ENCODE results near the gene NWD2. TPM values are rescaled to one million over a fixed set of nuclear protein-coding genes. Genes with fewer than 3 reads are reported as not detected.

The NWD2 gene
- total RNA-seq, 1 donor from 2014 or later: 0.49 TPM

GRCh38 chr4:37439809-37440474 lies 195.4 kb downstream of the NWD2 start:
- no peaks in the 10 kb centered on the region for H3K27me3 ChIP-seq
- intact Hi-C loops (cut with DNase I): no loop called here
- DNase-seq (ENCODE audit: extremely low spot score in 2 of 2): no peak
- no peak overlapping the region for H3K27ac ChIP-seq
- no peaks in the 10 kb centered on the region for H3K9me3 ChIP-seq
- TF ChIP-seq POLR2A (IDR thresholded peaks at IDR 0.05): no peak
- TF ChIP-seq CTCF (IDR thresholded peaks at IDR 0.05): no peak
- no peak for TF ChIP-seq POLR2AphosphoS5 (IDR thresholded peaks at IDR 0.05; ENCODE audit: insufficient read depth in 1 of 2, low read depth in 1 of 2)
- no peak overlapping the region for H3K4me3 ChIP-seq
- H3K36me3 ChIP-seq: no peaks in the 10 kb centered on the region
- peaks cover 13% of the 10 kb centered on the region for H3K4me1 ChIP-seq

- Histone ChIP-seq H3K27ac (no peak overlapping the region), H3K9me3 (no peaks in the 10 kb centered on the region), H3K4me3 (no peak overlapping the region), H3K27me3 (no peaks in the 10 kb centered on the region), H3K4me1 (peaks cover 13% of the 10 kb centered on the region), H3K36me3 (no peaks in the 10 kb centered on the region)
- TF ChIP-seq POLR2A (IDR thresholded peaks at IDR 0.05) (no peak), POLR2AphosphoS5 (IDR thresholded peaks at IDR 0.05; ENCODE audit: insufficient read depth in 1 of 2, low read depth in 1 of 2) (no peak), CTCF (IDR thresholded peaks at IDR 0.05) (no peak)
- intact Hi-C loops (cut with DNase I): no loop called here
- DNase-seq (ENCODE audit: extremely low spot score in 2 of 2): no peak
Observed at GRCh38 chr4:37440501-37440900, 196.0 kb downstream of the NWD2 start.

- no peaks in the 10 kb centered on the region for H3K9me3 ChIP-seq
- peaks cover 13% of the 10 kb centered on the region for H3K4me1 ChIP-seq
- no peak overlapping the region for H3K4me3 ChIP-seq
- H3K36me3 ChIP-seq: no peaks in the 10 kb centered on the region
- TF ChIP-seq POLR2AphosphoS5 (IDR thresholded peaks at IDR 0.05; ENCODE audit: insufficient read depth in 1 of 2, low read depth in 1 of 2): no peak
- TF ChIP-seq POLR2A (IDR thresholded peaks at IDR 0.05): no peak
- TF ChIP-seq CTCF (IDR thresholded peaks at IDR 0.05): no peak
- H3K27ac ChIP-seq: no peak overlapping the region
- intact Hi-C loops (cut with DNase I): no loop called here
- no peak for DNase-seq (ENCODE audit: extremely low spot score in 2 of 2)
- H3K27me3 ChIP-seq: no peaks in the 10 kb centered on the region
Observed at GRCh38 chr4:37441231-37442061, 196.9 kb downstream of the NWD2 start.

- TF ChIP-seq POLR2A (IDR thresholded peaks at IDR 0.05) (no peak), CTCF (IDR thresholded peaks at IDR 0.05) (no peak), POLR2AphosphoS5 (IDR thresholded peaks at IDR 0.05; ENCODE audit: insufficient read depth in 1 of 2, low read depth in 1 of 2) (no peak)
- no peak overlapping the region for H3K4me3 ChIP-seq
Observed at GRCh38 chr4:37442062-37442323, 197.4 kb downstream of the NWD2 start.

DNA sequence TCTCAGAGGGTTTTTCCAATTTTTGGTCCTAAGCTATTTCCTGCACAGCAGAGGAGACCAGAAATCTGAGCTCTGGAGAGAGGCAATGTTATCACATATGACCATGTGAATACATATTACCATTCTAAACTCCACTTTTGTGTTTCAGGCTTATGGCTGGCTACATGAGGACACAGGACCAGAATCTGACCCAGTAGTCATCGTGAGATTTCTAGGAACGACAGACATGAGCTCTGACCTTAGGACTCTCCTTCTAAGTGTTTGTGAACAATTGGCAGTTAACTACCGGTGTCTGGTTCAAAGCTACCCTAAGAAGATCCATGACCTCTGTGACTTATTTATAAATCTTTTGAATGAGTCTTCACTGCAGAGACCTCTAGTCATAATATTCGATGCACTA lies 198.6 kb downstream of the NWD2 start:
- Histone ChIP-seq H3K27me3 (no peaks in the 10 kb centered on the region), H3K36me3 (no peaks in the 10 kb centered on the region), H3K4me3 (no peak overlapping the region), H3K9me3 (no peaks in the 10 kb centered on the region), H3K27ac (no peak overlapping the region), H3K4me1 (peaks cover 13% of the 10 kb centered on the region)
- no peak for DNase-seq (ENCODE audit: extremely low spot score in 2 of 2)
- TF ChIP-seq POLR2AphosphoS5 (IDR thresholded peaks at IDR 0.05; ENCODE audit: insufficient read depth in 1 of 2, low read depth in 1 of 2) (no peak), CTCF (IDR thresholded peaks at IDR 0.05) (no peak), POLR2A (IDR thresholded peaks at IDR 0.05) (no peak)
- intact Hi-C loops (cut with DNase I): no loop called here

More at GRCh38 chr4:37442062-37442323, 197.4 kb downstream of the NWD2 start:
- Histone ChIP-seq H3K27me3 (no peaks in the 10 kb centered on the region), H3K9me3 (no peaks in the 10 kb centered on the region), H3K27ac (no peak overlapping the region), H3K4me1 (peaks cover 13% of the 10 kb centered on the region), H3K36me3 (no peaks in the 10 kb centered on the region)
- intact Hi-C loops (cut with DNase I): no loop called here
- no peak for DNase-seq (ENCODE audit: extremely low spot score in 2 of 2)

Measured in vagina (tissue), 2 donors.